ENCODE data around the gene VSTM2B.
A peak's percentile ranks its signal among the peaks of the same experiment; 100 is the strongest.

The VSTM2B gene

DNA sequence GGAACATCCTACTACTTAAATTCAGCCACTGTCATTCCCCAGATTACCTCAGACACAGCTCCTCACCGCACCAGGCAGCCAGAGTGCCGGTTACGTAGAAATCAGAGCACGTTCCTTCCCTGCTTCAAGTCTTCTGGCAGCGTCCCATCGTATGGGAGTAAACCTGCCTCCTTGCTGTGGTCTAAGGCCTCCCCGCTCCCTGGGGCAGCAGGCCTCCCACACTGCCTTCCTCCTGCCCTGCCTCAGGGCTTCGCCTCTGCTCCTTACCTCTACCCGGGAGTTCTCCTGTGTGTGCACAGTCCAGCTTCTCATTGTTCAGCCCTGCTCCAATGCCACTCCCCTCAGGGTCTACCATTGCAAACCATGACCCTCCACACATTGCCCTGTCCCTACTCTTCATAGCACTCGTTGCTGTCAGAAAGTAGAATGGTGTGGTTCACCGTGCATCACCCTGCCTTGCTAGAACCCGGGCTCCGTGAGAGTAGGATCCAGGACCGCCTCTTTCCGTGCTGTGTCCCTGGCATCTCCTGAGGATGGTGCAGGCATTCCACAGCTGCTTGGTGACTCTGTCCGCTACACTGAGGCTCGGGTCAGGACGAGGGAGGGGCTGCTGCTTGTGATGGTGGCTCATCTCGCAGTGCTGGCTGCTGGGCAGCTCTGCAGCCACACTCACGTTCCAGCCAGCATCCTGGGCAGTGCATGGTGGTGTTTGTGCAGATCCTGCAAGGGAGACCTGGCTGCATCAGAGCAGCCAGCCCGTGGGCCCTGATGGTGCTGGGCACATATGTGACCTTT is 87.2 kb downstream of the VSTM2B start:
- H3K4me3 ChIP-seq (ENCODE audit: low read length in 2 of 2) = peak overlapping the region in 1 of 2 donors; percentile 24
- H3K23ac ChIP-seq (ENCODE audit: low read depth, low read length, poor library complexity) = no peak overlapping the region
- H3K27me3 ChIP-seq (ENCODE audit: control insufficient read depth in 3 of 3, insufficient read depth in 3 of 3, low read depth in 1 of 3, low read length in 3 of 3) = no peaks in the 10 kb centered on the region
- WGBS, 2 donors (ENCODE audit: extremely low coverage in 2 of 2, insufficient read length in 2 of 2, insufficient replicate concordance in 1 of 2) = no CpG with 5 or more reads among the region's 21 CpGs
- no peak overlapping the region for H3K14ac ChIP-seq (ENCODE audit: low read length)
- H2BK120ac ChIP-seq (ENCODE audit: low read depth, low read length) = no peak overlapping the region
- H2AFZ ChIP-seq (ENCODE audit: low read length) = no peak overlapping the region
- no peak overlapping the region for H2BK15ac ChIP-seq (ENCODE audit: low read length)
- no peak overlapping the region for H4K91ac ChIP-seq (ENCODE audit: low read depth, low read length, poor library complexity)
- no peak overlapping the region for H2BK12ac ChIP-seq (ENCODE audit: low read length)
- no peaks in the 10 kb centered on the region for H3K79me1 ChIP-seq (ENCODE audit: low read depth, low read length)
- no peak for DNase-seq (ENCODE audit: low spot score)
- peaks cover 0 to 2% of the 10 kb centered on the region in 2 donors for H3K4me1 ChIP-seq (ENCODE audit: control insufficient read depth in 2 of 2, insufficient read depth in 1 of 2, low read depth in 1 of 2, low read length in 2 of 2)
- H3K9ac ChIP-seq (ENCODE audit: low read depth, low read length, poor library complexity) = peak overlapping the region; percentile 54
- H3K36me3 ChIP-seq (replicated peaks in 1 of 2; ENCODE audit: control insufficient read depth in 2 of 2, insufficient read depth in 2 of 2, low read length in 2 of 2) = peaks cover 30 to 78% of the 10 kb centered on the region in 2 donors
- H3K4me2 ChIP-seq (ENCODE audit: insufficient read depth, low read length, poor library complexity, severe bottlenecking) = no peak overlapping the region
- no peak overlapping the region for H3K4ac ChIP-seq (ENCODE audit: low read length)
- no peak overlapping the region for H3K18ac ChIP-seq (ENCODE audit: low read length)
- H4K8ac ChIP-seq (ENCODE audit: low read depth, low read length) = no peak overlapping the region
- peaks cover 0 to 1% of the 10 kb centered on the region in 2 donors for H3K9me3 ChIP-seq (replicated peaks in 1 of 2; ENCODE audit: control insufficient read depth in 2 of 2, insufficient read depth in 1 of 2, low read depth in 1 of 2, low read length in 2 of 2)
- H3K27ac ChIP-seq (replicated peaks; ENCODE audit: low read length) = no peak overlapping the region
- no peak overlapping the region for H2BK5ac ChIP-seq (ENCODE audit: low read length)
- H2AK5ac ChIP-seq (ENCODE audit: low read depth, low read length) = no peak overlapping the region

GRCh38 chr19:29614046-29614445 is 88.3 kb downstream of the VSTM2B start:
- no peak overlapping the region for H2BK15ac ChIP-seq (ENCODE audit: low read length)
- WGBS, 2 donors (ENCODE audit: extremely low coverage in 2 of 2, insufficient read length in 2 of 2, insufficient replicate concordance in 1 of 2) = no CpG with 5 or more reads among the region's 7 CpGs

More at GRCh38 chr19:29614046-29614445, 88.3 kb downstream of the VSTM2B start:
- Histone ChIP-seq H2AFZ (ENCODE audit: low read length) (no peak overlapping the region), H3K4me1 (ENCODE audit: control insufficient read depth in 2 of 2, insufficient read depth in 1 of 2, low read depth in 1 of 2, low read length in 2 of 2) (peaks cover 0 to 2% of the 10 kb centered on the region in 2 donors), H3K36me3 (replicated peaks in 1 of 2; ENCODE audit: control insufficient read depth in 2 of 2, insufficient read depth in 2 of 2, low read length in 2 of 2) (peaks cover 30 to 71% of the 10 kb centered on the region in 2 donors), H2AK5ac (ENCODE audit: low read depth, low read length) (no peak overlapping the region), H4K91ac (ENCODE audit: low read depth, low read length, poor library complexity) (no peak overlapping the region), H2BK5ac (ENCODE audit: low read length) (no peak overlapping the region), H2BK12ac (ENCODE audit: low read length) (no peak overlapping the region), H3K9ac (ENCODE audit: low read depth, low read length, poor library complexity) (no peak overlapping the region), H3K27ac (replicated peaks; ENCODE audit: low read length) (no peak overlapping the region), H3K4me3 (ENCODE audit: low read length in 2 of 2) (no peak overlapping the region), H2BK120ac (ENCODE audit: low read depth, low read length) (no peak overlapping the region), H3K4me2 (ENCODE audit: insufficient read depth, low read length, poor library complexity, severe bottlenecking) (no peak overlapping the region), H4K8ac (ENCODE audit: low read depth, low read length) (no peak overlapping the region), H3K27me3 (ENCODE audit: control insufficient read depth in 3 of 3, insufficient read depth in 3 of 3, low read depth in 1 of 3, low read length in 3 of 3) (peaks cover 0 to 4% (median 3%) of the 10 kb centered on the region in 3 experiments), H3K14ac (ENCODE audit: low read length) (no peak overlapping the region), H3K9me3 (replicated peaks in 1 of 2; ENCODE audit: control insufficient read depth in 2 of 2, insufficient read depth in 1 of 2, low read depth in 1 of 2, low read length in 2 of 2) (peaks cover 0 to 1% of the 10 kb centered on the region in 2 donors), H3K4ac (ENCODE audit: low read length) (no peak overlapping the region), H3K79me1 (ENCODE audit: low read depth, low read length) (no peaks in the 10 kb centered on the region), H3K18ac (ENCODE audit: low read length) (no peak overlapping the region), H3K23ac (ENCODE audit: low read depth, low read length, poor library complexity) (no peak overlapping the region)
- no peak for DNase-seq (ENCODE audit: low spot score)

Measured in neuronal stem cell (in vitro differentiated cells).